Activated CD8-positive, alpha-beta memory T cell treated with anti-CD3 and anti-CD28 coated beads, Interleukin-2, amount 50 U/mL, for 24 hours (primary cell): ENCODE results near the gene ZNF462.

ENCODE experiments used
- DNase-seq: peaks from one replicate; pipeline ENCODE4 v3.0.0-alpha.2; 2020; ENCODE audit errors: extremely low read depth

Gene ZNF462

GRCh38 chr9:107060062-107060461, 197.1 kb downstream of the ZNF462 start:
- DNase-seq: no peak
